C1 segment of cervical spinal cord (tissue), 14 donors: Measurements from ENCODE around the gene MIOS.
"Not testable (repeated sequence)": the region's sequence is repeated elsewhere in the genome, so short reads cannot be mapped to it uniquely, and the experiment has no call there.

Experiments used
- DNase-seq, 14 donors: peaks; one replicate each; lab custom pipeline; 2025; lab: John Stamatoyannopoulos, UW

Gene MIOS

GRCh38 chr7:7647495-7648036 is 80.9 kb downstream of the MIOS start:
- DNase-seq, result no peak

DNA sequence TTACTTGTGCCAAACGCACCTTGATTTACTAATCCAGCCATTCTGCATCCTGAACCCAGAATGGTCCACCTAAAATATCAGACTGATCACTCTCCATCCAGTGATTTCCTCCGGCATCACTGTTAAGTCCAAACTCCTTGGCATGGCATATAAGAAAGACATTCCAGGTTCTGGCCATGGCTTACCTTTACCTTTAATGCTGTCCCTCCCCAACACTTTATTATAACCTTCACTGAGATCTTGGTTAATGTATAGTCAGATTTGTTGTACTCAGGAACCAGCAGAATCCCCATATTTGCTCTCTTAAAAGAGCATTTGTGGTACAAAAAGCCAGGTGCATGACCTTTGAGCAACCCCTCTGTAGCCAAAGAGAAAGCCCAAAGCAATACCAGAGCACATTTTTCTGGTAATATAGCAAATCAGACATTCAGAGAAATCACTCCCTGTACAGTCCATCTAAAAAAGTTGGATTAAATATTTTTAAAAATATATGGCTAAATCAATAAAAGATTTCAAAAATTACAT is 84.1 kb downstream of the MIOS start:
- DNase-seq, result no peak

- DNase-seq, result no peak
Measured at GRCh38 chr7:7651479-7651878, 84.8 kb downstream of the MIOS start.

GRCh38 chr7:7652798-7653540 is 86.3 kb downstream of the MIOS start:
- no peak for DNase-seq

GRCh38 chr7:7653593-7654187 is 87.0 kb downstream of the MIOS start:
- DNase-seq, result no peak

DNA sequence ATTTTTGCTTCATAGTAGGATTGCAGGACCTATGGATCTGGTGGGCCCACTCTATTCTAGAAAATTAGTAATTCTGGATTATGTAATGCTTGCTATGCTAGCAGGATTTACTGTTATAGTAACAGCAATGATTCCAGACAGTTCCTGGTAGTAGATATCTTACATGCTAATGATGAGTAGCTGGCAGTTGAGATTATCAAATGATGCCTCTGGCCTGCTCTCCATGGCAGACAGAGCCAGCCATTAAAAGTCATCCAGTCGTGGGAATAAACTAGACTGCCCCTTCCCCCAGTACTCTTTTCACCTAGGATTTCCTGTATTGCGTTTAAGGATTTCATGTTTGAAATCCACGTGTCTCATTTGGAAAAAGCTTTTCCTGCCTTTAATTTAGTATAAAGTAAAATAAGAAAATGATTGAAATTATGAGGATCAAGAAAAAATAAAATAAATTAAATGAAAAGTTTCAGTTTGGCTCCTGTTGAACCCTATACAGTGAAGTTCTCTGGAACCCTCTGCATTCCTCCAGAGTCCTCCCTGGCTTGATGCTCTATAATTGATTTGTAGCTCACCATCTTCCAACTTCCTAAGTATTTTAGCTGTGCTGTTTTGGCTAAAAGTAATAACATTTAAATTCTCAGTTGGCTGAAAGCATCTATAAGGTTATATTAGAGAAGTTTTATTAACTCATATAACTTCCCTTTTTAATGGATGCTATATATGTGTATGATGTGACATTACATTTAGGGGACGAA is 88.5 kb downstream of the MIOS start:
- no peak for DNase-seq

DNA sequence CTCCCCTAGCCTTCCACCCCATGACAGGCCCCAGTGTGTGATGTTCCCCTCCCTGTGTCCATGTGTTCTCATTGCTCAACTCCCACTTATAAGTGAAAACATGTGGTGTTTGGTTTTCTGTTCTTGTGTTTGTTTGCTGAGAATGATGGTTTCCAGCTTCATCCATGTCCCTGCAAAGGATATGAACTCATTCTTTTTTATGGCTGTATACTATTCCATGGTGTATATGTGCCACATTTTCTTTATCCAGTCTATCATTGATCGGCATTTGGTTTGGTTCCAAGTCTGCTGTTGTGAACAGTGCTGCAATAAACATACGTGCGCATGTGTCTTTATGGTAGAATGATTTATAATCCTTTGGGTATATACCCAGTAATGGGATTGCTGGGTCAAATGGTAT is 89.8 kb downstream of the MIOS start:
- DNase-seq, result not testable (repeated sequence)
